Measurements from ENCODE around the gene SLITRK6.

DNA sequence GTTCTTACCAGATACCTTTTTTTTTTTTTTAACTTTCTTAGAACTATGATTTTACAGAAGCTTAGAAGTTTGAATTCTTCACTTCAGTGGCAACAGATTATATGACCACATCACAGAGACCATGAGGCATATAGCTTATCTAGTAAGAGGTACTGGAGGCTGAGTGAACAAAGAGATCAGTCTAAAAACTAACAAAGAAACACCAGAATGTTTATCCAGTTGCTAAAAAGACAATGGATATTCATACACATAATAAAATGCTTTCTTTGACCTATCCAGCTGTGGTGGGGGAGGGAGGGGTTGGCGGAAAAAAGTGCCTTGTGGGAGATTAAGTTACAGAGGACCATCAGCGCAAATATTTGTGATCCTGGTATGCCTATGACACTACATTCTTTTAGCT lies 34.7 kb upstream of the SLITRK6 start:
- TF ChIP-seq, protein P1, sequence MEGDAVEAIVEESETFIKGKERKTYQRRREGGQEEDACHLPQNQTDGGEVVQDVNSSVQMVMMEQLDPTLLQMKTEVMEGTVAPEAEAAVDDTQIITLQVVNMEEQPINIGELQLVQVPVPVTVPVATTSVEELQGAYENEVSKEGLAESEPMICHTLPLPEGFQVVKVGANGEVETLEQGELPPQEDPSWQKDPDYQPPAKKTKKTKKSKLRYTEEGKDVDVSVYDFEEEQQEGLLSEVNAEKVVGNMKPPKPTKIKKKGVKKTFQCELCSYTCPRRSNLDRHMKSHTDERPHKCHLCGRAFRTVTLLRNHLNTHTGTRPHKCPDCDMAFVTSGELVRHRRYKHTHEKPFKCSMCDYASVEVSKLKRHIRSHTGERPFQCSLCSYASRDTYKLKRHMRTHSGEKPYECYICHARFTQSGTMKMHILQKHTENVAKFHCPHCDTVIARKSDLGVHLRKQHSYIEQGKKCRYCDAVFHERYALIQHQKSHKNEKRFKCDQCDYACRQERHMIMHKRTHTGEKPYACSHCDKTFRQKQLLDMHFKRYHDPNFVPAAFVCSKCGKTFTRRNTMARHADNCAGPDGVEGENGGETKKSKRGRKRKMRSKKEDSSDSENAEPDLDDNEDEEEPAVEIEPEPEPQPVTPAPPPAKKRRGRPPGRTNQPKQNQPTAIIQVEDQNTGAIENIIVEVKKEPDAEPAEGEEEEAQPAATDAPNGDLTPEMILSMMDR (IDR thresholded peaks at IDR 0.05), result no peak
- TF ChIP-seq POLR2A (IDR thresholded peaks at IDR 0.05), result no peak

Measured in uterus (tissue), 2 donors.